OCI-LY1 (cell line): ENCODE measurements around the gene ANTXR1.

ENCODE experiments used
- H2AFZ ChIP-seq: fragments of 200-600 bp; sonication (generic), shearing (Covaris generic); 2 replicates; pipeline ENCODE4 v1.6.0; 2014; ENCODE audit warnings: antibody characterized with exemption, mild to moderate bottlenecking, low read length
- H3F3A ChIP-seq: fragments of 200-600 bp; sonication (generic), shearing (Covaris generic); 2 replicates; pipeline ENCODE4 v1.6.0; 2014; ENCODE audit warnings: mild to moderate bottlenecking, antibody characterized with exemption, low read length, moderate library complexity; ENCODE audit not compliant: insufficient read depth
- H3K27ac ChIP-seq: fragments of 200-600 bp; sonication (generic); 2 replicates; pipeline ENCODE4 v1.5.1; 2014; ENCODE audit warnings: low read length, mixed run types, mild to moderate bottlenecking, low read depth; ENCODE audit not compliant: poor library complexity, severe bottlenecking
- H3K27me3 ChIP-seq: fragments of 200-600 bp; sonication (generic); 2 replicates; pipeline ENCODE4 v1.6.0; 2014; ENCODE audit warnings: antibody characterized with exemption, mild to moderate bottlenecking, low read length, moderate library complexity; ENCODE audit not compliant: insufficient read depth
- H3K36me3 ChIP-seq: fragments of 200-600 bp; sonication (generic); 2 replicates; pipeline ENCODE4 v1.6.1; 2014; ENCODE audit warnings: mild to moderate bottlenecking, antibody characterized with exemption, low read length, moderate library complexity, mixed read lengths; ENCODE audit not compliant: insufficient read depth
- H3K4me1 ChIP-seq: fragments of 200-600 bp; sonication (generic); 2 replicates; pipeline ENCODE4 v1.5.1; 2014; ENCODE audit warnings: mild to moderate bottlenecking, low read length, moderate library complexity; ENCODE audit not compliant: insufficient read depth, severe bottlenecking
- H3K4me2 ChIP-seq: fragments of 200-600 bp; sonication (generic), shearing (Covaris generic); 2 replicates; pipeline ENCODE4 v1.6.1; 2014; ENCODE audit warnings: low read length
- H3K4me3 ChIP-seq: fragments of 200-600 bp; sonication (generic); 2 replicates; pipeline ENCODE4 v1.5.1; 2014; ENCODE audit warnings: low read length, low read depth, mild to moderate bottlenecking, mixed read lengths; ENCODE audit not compliant: poor library complexity, severe bottlenecking
- H3K79me2 ChIP-seq: fragments of 200-600 bp; shearing (Covaris generic); 2 replicates; pipeline ENCODE4 v1.6.1; 2016; ENCODE audit warnings: mixed run types, low read length, mixed read lengths; ENCODE audit not compliant: insufficient read depth
- H3K9ac ChIP-seq: fragments of 200-600 bp; sonication (generic), shearing (Covaris generic); 2 replicates; pipeline ENCODE4 v1.6.1; 2014; ENCODE audit warnings: mild to moderate bottlenecking, low read length, mixed read lengths
- H3K9me2 ChIP-seq: fragments of 200-600 bp; sonication (generic), shearing (Covaris generic); 2 replicates; pipeline ENCODE4 v1.6.1; 2014; ENCODE audit warnings: low read depth, mild to moderate bottlenecking, low read length, mixed read lengths
- H3K9me3 ChIP-seq: fragments of 200-600 bp; shearing (Covaris generic); 2 replicates; pipeline ENCODE4 v1.6.1; 2014; ENCODE audit warnings: low read length, mixed read lengths
- H4K20me1 ChIP-seq: fragments of 200-600 bp; sonication (generic), shearing (Covaris generic); 2 replicates; pipeline ENCODE4 v1.6.0; 2016; ENCODE audit warnings: mild to moderate bottlenecking, low read length; ENCODE audit not compliant: insufficient read depth
- EZH2 ChIP-seq: fragments of 200-600 bp; sonication (generic), shearing (Covaris generic); IDR thresholded peaks from 2 replicates; pipeline ENCODE4 v1.8.0; 2017; ENCODE audit warnings: borderline replicate concordance, mixed run types, mild to moderate bottlenecking, antibody characterized with exemption, low read length, moderate library complexity, mixed read lengths
- TF ChIP-seq, protein P1 (sequence below): fragments of 200-600 bp; sonication (generic), shearing (Covaris generic); IDR thresholded peaks from 2 replicates; pipeline ENCODE4 v1.5.1; 2017; ENCODE audit warnings: mild to moderate bottlenecking, antibody characterized with exemption, low read length, moderate library complexity, mixed read lengths

ANTXR1 gene

DNA sequence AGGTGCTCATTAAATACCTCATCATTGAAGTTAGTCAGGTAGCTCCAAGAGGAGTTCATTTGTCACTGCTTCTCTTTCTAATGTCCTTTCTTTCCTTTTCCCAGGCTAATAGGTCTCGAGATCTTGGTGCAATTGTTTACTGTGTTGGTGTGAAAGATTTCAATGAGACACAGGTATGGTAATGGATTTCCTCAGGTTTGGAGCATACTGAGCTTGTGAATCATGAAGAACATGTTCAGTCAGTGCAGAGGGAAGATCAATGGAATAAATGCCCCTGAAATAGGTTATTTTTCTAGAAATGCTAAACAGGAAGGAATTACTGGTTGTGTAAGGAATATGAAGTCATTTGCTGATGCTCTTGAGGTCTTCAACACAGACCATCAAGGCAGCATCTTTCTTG, 62.5 kb downstream of the ANTXR1 start:
- Histone ChIP-seq H3K27ac (no peak overlapping the region), H3K9me2 (no peaks in the 10 kb centered on the region), H3F3A (no peaks in the 10 kb centered on the region), H4K20me1 (no peaks in the 10 kb centered on the region), H3K36me3 (no peaks in the 10 kb centered on the region), H3K4me1 (no peaks in the 10 kb centered on the region), H3K79me2 (no peaks in the 10 kb centered on the region), H3K4me3 (no peak overlapping the region), H3K9ac (no peak overlapping the region), H3K4me2 (no peak overlapping the region), H3K9me3 (no peaks in the 10 kb centered on the region), H3K27me3 (no peaks in the 10 kb centered on the region), H2AFZ (no peak overlapping the region)
- TF ChIP-seq EZH2 = no peak
- TF ChIP-seq, protein P1, sequence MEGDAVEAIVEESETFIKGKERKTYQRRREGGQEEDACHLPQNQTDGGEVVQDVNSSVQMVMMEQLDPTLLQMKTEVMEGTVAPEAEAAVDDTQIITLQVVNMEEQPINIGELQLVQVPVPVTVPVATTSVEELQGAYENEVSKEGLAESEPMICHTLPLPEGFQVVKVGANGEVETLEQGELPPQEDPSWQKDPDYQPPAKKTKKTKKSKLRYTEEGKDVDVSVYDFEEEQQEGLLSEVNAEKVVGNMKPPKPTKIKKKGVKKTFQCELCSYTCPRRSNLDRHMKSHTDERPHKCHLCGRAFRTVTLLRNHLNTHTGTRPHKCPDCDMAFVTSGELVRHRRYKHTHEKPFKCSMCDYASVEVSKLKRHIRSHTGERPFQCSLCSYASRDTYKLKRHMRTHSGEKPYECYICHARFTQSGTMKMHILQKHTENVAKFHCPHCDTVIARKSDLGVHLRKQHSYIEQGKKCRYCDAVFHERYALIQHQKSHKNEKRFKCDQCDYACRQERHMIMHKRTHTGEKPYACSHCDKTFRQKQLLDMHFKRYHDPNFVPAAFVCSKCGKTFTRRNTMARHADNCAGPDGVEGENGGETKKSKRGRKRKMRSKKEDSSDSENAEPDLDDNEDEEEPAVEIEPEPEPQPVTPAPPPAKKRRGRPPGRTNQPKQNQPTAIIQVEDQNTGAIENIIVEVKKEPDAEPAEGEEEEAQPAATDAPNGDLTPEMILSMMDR = no peak

- TF ChIP-seq EZH2 = no peak
- TF ChIP-seq, protein P1 = no peak
- no peak overlapping the region for H3K9ac ChIP-seq
- H4K20me1 ChIP-seq = no peaks in the 10 kb centered on the region
- no peaks in the 10 kb centered on the region for H3K27me3 ChIP-seq
- H3K36me3 ChIP-seq = no peaks in the 10 kb centered on the region
- no peak overlapping the region for H3K4me3 ChIP-seq
- no peaks in the 10 kb centered on the region for H3K79me2 ChIP-seq
- H3K4me1 ChIP-seq = no peaks in the 10 kb centered on the region
- H3F3A ChIP-seq = no peaks in the 10 kb centered on the region
- H3K4me2 ChIP-seq = no peak overlapping the region
- no peaks in the 10 kb centered on the region for H3K9me3 ChIP-seq
- H2AFZ ChIP-seq = no peak overlapping the region
- no peak overlapping the region for H3K27ac ChIP-seq
- no peaks in the 10 kb centered on the region for H3K9me2 ChIP-seq
Measured at GRCh38 chr2:69076601-69077000, 63.6 kb downstream of the ANTXR1 start.

DNA sequence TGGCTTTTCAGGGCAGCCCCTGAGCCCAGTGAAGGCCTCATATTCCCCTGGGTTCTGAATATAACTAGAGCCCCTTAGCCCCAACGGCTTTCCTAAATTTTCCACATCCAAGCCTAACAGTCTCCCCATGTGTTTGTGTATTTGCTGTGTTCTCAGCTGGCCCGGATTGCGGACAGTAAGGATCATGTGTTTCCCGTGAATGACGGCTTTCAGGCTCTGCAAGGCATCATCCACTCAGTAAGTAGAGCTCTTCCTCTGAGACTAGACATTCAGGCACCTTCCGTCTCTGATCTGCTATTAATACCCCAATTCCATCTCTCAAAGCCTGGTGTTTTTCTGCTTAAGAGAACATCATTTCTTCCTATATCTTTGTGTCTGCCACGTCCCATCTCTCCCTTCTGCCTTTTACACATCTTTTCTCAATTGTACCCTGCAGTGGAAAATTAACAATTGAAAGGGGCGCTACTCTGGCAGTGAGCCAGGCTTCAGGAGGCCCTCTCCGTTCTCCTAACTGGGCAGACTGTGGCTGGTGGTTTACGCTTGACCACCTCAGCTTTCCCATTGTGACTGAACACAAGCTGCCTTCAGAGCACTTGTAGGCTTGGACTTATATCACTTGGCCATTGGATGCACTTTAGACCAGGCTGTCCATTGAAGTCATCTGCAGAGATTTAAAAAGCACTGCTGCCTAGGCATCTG, 64.4 kb downstream of the ANTXR1 start:
- no peaks in the 10 kb centered on the region for H3K36me3 ChIP-seq
- H3K4me1 ChIP-seq = no peaks in the 10 kb centered on the region
- no peaks in the 10 kb centered on the region for H3K79me2 ChIP-seq
- no peak overlapping the region for H3K9ac ChIP-seq
- no peak overlapping the region for H3K4me2 ChIP-seq
- TF ChIP-seq, protein P1 = no peak
- TF ChIP-seq EZH2 = no peak
- no peak overlapping the region for H3K27ac ChIP-seq
- H3F3A ChIP-seq = no peaks in the 10 kb centered on the region
- no peaks in the 10 kb centered on the region for H3K9me2 ChIP-seq
- no peaks in the 10 kb centered on the region for H3K9me3 ChIP-seq
- no peak overlapping the region for H3K4me3 ChIP-seq
- no peaks in the 10 kb centered on the region for H3K27me3 ChIP-seq
- H2AFZ ChIP-seq = no peak overlapping the region
- no peaks in the 10 kb centered on the region for H4K20me1 ChIP-seq
